IMR-90 (cell line): ENCODE results near the gene ASIC2. TPM values are rescaled to one million over a fixed set of nuclear protein-coding genes. Genes with fewer than 3 reads are reported as not detected.

Source experiments
- ATAC-seq: fragments of 200-7000 bp; cut with Tn5 transposase; 2 replicates; pipeline ENCODE4 v1.9.1; 2020; ENCODE audit warnings: low read depth, mild to moderate bottlenecking, moderate library complexity
- BruUV-seq: library from RNA; stranded (reverse); fragments of 400-500 nt; replicated peaks from 2 replicates; lab custom pipeline; 2021; lab: Mats Ljungman, UMichigan
- CTCF ChIA-PET: fragments of 300-600 bp; formaldehyde crosslinking; extraction: SDS; loops from one replicate; lab custom pipeline; 2021; ENCODE audit warnings: antibody characterized with exemption; lab: Yijun Ruan, JAX
- POLR2A ChIA-PET: fragments of 300-600 bp; sonication (Branson Sonifier 250); formaldehyde crosslinking; loops from one replicate; lab custom pipeline; 2022; ENCODE audit warnings: antibody characterized with exemption; ENCODE audit not compliant: unreplicated experiment; lab: Charles Lee
- DNase-seq: peaks from one replicate; pipeline ENCODE4 v3.0.0; 2013
- H2AFZ ChIP-seq: replicated peaks from 2 replicates; pipeline ENCODE3; 2013; ENCODE audit warnings: low read length, mild to moderate bottlenecking; ENCODE audit not compliant: poor library complexity
- H2AK5ac ChIP-seq: 2 replicates; pipeline ENCODE4 v1.6.1; 2013; ENCODE audit warnings: low read depth, low read length, inconsistent platforms
- H2AK9ac ChIP-seq: replicated peaks from 2 replicates; pipeline ENCODE3; 2013; ENCODE audit warnings: mild to moderate bottlenecking, low read depth, low read length, moderate library complexity; ENCODE audit not compliant: poor library complexity
- H2BK120ac ChIP-seq: 2 replicates; pipeline ENCODE4 v1.6.1; 2013; ENCODE audit warnings: low read depth, low read length, inconsistent platforms
- H2BK15ac ChIP-seq: 3 replicates; pipeline ENCODE4 v1.6.1; 2013; ENCODE audit warnings: low read depth, low read length, inconsistent platforms
- H2BK20ac ChIP-seq: 2 replicates; pipeline ENCODE4 v1.6.1; 2013; ENCODE audit warnings: low read depth, mild to moderate bottlenecking, inconsistent platforms, low read length, moderate library complexity
- H2BK5ac ChIP-seq: 2 replicates; pipeline ENCODE4 v1.6.1; 2013; ENCODE audit warnings: mild to moderate bottlenecking, low read depth, low read length, inconsistent platforms; ENCODE audit not compliant: poor library complexity, severe bottlenecking
- H3K14ac ChIP-seq: replicated peaks from 2 replicates; pipeline ENCODE4 v1.6.1; 2013; ENCODE audit warnings: low read depth, low read length, inconsistent platforms
- H3K18ac ChIP-seq: 2 replicates; pipeline ENCODE4 v1.6.1; 2013; ENCODE audit warnings: low read depth, low read length, control low read depth
- H3K23ac ChIP-seq: 2 replicates; pipeline ENCODE4 v1.6.1; 2013; ENCODE audit warnings: low read depth, low read length, inconsistent platforms
- H3K27ac ChIP-seq: 2 replicates; pipeline ENCODE4 v1.5.1; 2013; ENCODE audit warnings: mild to moderate bottlenecking, control low read depth, low read length; ENCODE audit not compliant: insufficient read depth
- H3K27me3 ChIP-seq: 2 replicates; pipeline ENCODE4 v1.6.1; 2013; ENCODE audit warnings: low read length; ENCODE audit not compliant: control insufficient read depth, insufficient read depth
- H3K36me3 ChIP-seq: 2 replicates; pipeline ENCODE4 v1.6.1; 2013; ENCODE audit warnings: low read length, mixed read lengths; ENCODE audit not compliant: control insufficient read depth, insufficient read depth
- H3K4ac ChIP-seq: 2 replicates; pipeline ENCODE4 v1.6.1; 2013; ENCODE audit warnings: low read depth, low read length, inconsistent platforms
- H3K4me1 ChIP-seq: 2 replicates; pipeline ENCODE4 v1.6.1; 2013; ENCODE audit warnings: low read length, mixed read lengths; ENCODE audit not compliant: control insufficient read depth, insufficient read depth
- H3K4me2 ChIP-seq: 2 replicates; pipeline ENCODE4 v1.6.1; 2013; ENCODE audit warnings: low read depth, mild to moderate bottlenecking, control low read depth, low read length, moderate library complexity
- H3K4me3 ChIP-seq: 2 replicates; pipeline ENCODE4 v1.5.1; 2013; ENCODE audit warnings: low read depth, mild to moderate bottlenecking, control low read depth, low read length, moderate library complexity; ENCODE audit not compliant: insufficient read depth
- H3K56ac ChIP-seq: 2 replicates; pipeline ENCODE4 v1.6.1; 2013; ENCODE audit warnings: low read length, inconsistent platforms; ENCODE audit not compliant: insufficient read depth; ENCODE audit errors: extremely low read depth
- H3K79me1 ChIP-seq, 2 experiments: 2 replicates each; pipeline ENCODE4 v1.6.1; 2013; ENCODE audit warnings: low read length in 2 of 2, inconsistent platforms in 1 of 2, low read depth in 1 of 2
- H3K9ac ChIP-seq: 2 replicates; pipeline ENCODE4 v1.6.1; 2013; ENCODE audit warnings: low read depth, low read length, control low read depth
- H3K9me1 ChIP-seq: 2 replicates; pipeline ENCODE4 v1.6.1; 2013; ENCODE audit warnings: low read length, inconsistent platforms; ENCODE audit not compliant: insufficient read depth
- H3K9me3 ChIP-seq: 2 replicates; pipeline ENCODE4 v1.6.1; 2013; ENCODE audit warnings: low read length; ENCODE audit not compliant: control insufficient read depth, insufficient read depth
- H4K20me1 ChIP-seq: 2 replicates; pipeline ENCODE4 v1.6.1; 2013; ENCODE audit warnings: low read length, inconsistent platforms; ENCODE audit not compliant: insufficient read depth
- H4K5ac ChIP-seq: 2 replicates; pipeline ENCODE4 v1.6.1; 2013; ENCODE audit warnings: mild to moderate bottlenecking, low read depth, low read length, control low read depth
- H4K8ac ChIP-seq, 2 experiments: 2 replicates each; pipeline ENCODE4 v1.6.1; 2013; ENCODE audit warnings: low read depth in 2 of 2, low read length in 2 of 2, control low read depth in 1 of 2, inconsistent platforms in 1 of 2
- H4K91ac ChIP-seq: 2 replicates; pipeline ENCODE4 v1.6.1; 2013; ENCODE audit warnings: low read depth, low read length, inconsistent platforms; ENCODE audit not compliant: insufficient read depth
- BHLHE40 ChIP-seq: fragments of 150-350 bp; IDR thresholded peaks from 2 replicates; pipeline ENCODE4 v1.6.1; 2016; ENCODE audit warnings: mild to moderate bottlenecking, low read depth, low read length
- CEBPB ChIP-seq: IDR thresholded peaks from 2 replicates; pipeline ENCODE4 v1.6.1; 2012; ENCODE audit warnings: low read depth, low read length, improper control_type of control experiment
- RAD21 ChIP-seq: IDR thresholded peaks from 2 replicates; pipeline ENCODE4 v1.6.1; 2012; ENCODE audit warnings: low read length, improper control_type of control experiment
- RCOR1 ChIP-seq: IDR thresholded peaks from 2 replicates; pipeline ENCODE4 v1.6.1; 2012; ENCODE audit warnings: mild to moderate bottlenecking, low read length, improper control_type of control experiment; ENCODE audit not compliant: insufficient replicate concordance
- RFX5 ChIP-seq: IDR thresholded peaks from 2 replicates; pipeline ENCODE4 v1.8.0; 2012; ENCODE audit warnings: low read depth, mild to moderate bottlenecking, low read length, moderate library complexity
- WGBS, 2 experiments: methylation state at CpG; one replicate each; pipeline versions ENCODE4 v1.1.5 to v1.1.7; 2013; ENCODE audit warnings: missing lambda C conversion rate in 2 of 2; ENCODE audit not compliant: insufficient read length in 1 of 2; ENCODE audit errors: extremely low coverage in 2 of 2; 5-methylcytosine and 5-hydroxymethylcytosine counted together
- dilution Hi-C: fragments of 300-500 bp; cut with HindIII; formaldehyde crosslinking; loops from one replicate; pipeline ENCODE4 v1.14.3; 2018; ENCODE audit warnings: low sequenced_read_pairs; ENCODE audit not compliant: unreplicated experiment
- in situ Hi-C: fragments of 300-500 bp; cut with MboI; formaldehyde crosslinking; loops from 3 replicates; pipeline ENCODE4 v1.14.3; 2019; ENCODE audit warnings: low sequenced_read_pairs, inconsistent platforms, mixed read lengths
- intact Hi-C: fragments of 100-400 bp; cut with micrococcal nuclease; formaldehyde crosslinking; loops from 2 replicates; pipeline ENCODE4 v1.10.0; 2022
- polyA plus RNA-seq, 3 experiments: library from polyadenylated mRNA; depleted of rRNA; stranded (reverse); fragments of >200 nt; gene quantifications; 2 replicates each; pipeline ENCODE4 v1.2.3, GENCODE V29; 2012; ENCODE audit warnings: low replicate concordance in 1 of 3
- total RNA-seq: library from RNA; depleted of rRNA; stranded (reverse); fragments of >200 nt; gene quantifications from 2 replicates; pipeline ENCODE4 v1.2.3, GENCODE V29; 2012
- TF ChIP-seq, protein P1 (sequence below): conservative IDR thresholded peaks from 2 replicates; pipeline ENCODE4 v1.5.1; 2012; ENCODE audit warnings: mild to moderate bottlenecking, low read depth, low read length, improper control_type of control experiment
- TF ChIP-seq, protein P2 (sequence below): fragments of 150-350 bp; IDR thresholded peaks from 2 replicates; pipeline ENCODE4 v1.6.1; 2017; ENCODE audit warnings: mild to moderate bottlenecking, antibody characterized with exemption, low read length, low read depth

Gene ASIC2
- total and polyA plus RNA-seq, 2 of the 4 experiments (the other 2 are of a cell fraction) = under 0.01 to 0.15 TPM

DNA sequence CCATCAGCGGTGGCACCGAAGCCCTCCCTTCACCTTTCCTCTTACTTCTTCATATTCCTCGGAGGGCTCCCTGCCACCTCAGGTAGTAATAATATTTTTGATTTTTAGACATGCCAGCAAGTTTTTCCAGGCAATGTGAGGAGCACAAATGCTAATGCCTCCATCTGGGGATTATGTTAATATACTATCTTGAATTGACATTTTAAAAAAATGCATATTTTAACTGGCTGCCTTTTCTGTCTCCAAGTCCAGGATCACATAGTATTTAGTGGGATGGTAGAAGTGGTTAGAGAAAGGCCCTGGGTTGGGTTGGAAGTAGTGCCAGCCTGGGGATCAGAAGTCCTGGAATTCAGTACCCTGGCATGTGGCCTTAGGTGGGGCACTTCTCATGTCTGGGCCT lies 154.5 kb downstream of the ASIC2 start:
- Histone ChIP-seq H2AK5ac (no peak overlapping the region), H3K4me3 (no peak overlapping the region), H2BK5ac (no peak overlapping the region), H2AFZ (no peak overlapping the region), H3K14ac (no peak overlapping the region), H3K23ac (no peak overlapping the region), H3K56ac (no peak overlapping the region), H3K4me2 (no peak overlapping the region), H3K9ac (no peak overlapping the region), H2AK9ac (no peak overlapping the region), H3K9me3 (no peaks in the 10 kb centered on the region), H3K4me1 (no peaks in the 10 kb centered on the region), H4K91ac (no peak overlapping the region), H3K79me1 (no peaks in the 10 kb centered on the region), H3K27me3 (no peaks in the 10 kb centered on the region), H2BK20ac (no peak overlapping the region), H3K4ac (no peak overlapping the region), H3K27ac (no peak overlapping the region), H4K20me1 (no peaks in the 10 kb centered on the region), H4K8ac (no peak overlapping the region), H3K18ac (no peak overlapping the region), H2BK120ac (no peak overlapping the region), H4K5ac (no peak overlapping the region), H3K9me1 (no peaks in the 10 kb centered on the region), H3K36me3 (no peaks in the 10 kb centered on the region), H2BK15ac (no peak overlapping the region)
- in situ Hi-C loops = no loop called here
- TF ChIP-seq CEBPB (no peak), RAD21 (no peak), BHLHE40 (no peak), RFX5 (no peak), RCOR1 (no peak)
- TF ChIP-seq, protein P1, sequence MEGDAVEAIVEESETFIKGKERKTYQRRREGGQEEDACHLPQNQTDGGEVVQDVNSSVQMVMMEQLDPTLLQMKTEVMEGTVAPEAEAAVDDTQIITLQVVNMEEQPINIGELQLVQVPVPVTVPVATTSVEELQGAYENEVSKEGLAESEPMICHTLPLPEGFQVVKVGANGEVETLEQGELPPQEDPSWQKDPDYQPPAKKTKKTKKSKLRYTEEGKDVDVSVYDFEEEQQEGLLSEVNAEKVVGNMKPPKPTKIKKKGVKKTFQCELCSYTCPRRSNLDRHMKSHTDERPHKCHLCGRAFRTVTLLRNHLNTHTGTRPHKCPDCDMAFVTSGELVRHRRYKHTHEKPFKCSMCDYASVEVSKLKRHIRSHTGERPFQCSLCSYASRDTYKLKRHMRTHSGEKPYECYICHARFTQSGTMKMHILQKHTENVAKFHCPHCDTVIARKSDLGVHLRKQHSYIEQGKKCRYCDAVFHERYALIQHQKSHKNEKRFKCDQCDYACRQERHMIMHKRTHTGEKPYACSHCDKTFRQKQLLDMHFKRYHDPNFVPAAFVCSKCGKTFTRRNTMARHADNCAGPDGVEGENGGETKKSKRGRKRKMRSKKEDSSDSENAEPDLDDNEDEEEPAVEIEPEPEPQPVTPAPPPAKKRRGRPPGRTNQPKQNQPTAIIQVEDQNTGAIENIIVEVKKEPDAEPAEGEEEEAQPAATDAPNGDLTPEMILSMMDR = no peak
- TF ChIP-seq, protein P2, sequence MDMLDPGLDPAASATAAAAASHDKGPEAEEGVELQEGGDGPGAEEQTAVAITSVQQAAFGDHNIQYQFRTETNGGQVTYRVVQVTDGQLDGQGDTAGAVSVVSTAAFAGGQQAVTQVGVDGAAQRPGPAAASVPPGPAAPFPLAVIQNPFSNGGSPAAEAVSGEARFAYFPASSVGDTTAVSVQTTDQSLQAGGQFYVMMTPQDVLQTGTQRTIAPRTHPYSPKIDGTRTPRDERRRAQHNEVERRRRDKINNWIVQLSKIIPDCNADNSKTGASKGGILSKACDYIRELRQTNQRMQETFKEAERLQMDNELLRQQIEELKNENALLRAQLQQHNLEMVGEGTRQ = no peak
- dilution Hi-C loops = no loop called here
- no peak for DNase-seq
- ChIA-PET POLR2A (no interaction called here), CTCF (no interaction called here)
- intact Hi-C loops = no loop called here
- BruUV-seq = no TSS peak
- WGBS, 2 experiments = no CpG with 5 or more reads among the region's 3 CpGs
- ATAC-seq = no peak
